ENCODE results near the gene HYAL3. TPM values are rescaled to one million over a fixed set of nuclear protein-coding genes. Genes with fewer than 3 reads are reported as not detected.
"Not testable (repeated sequence)": the region's sequence is repeated elsewhere in the genome, so short reads cannot be mapped to it uniquely, and the experiment has no call there.

The HYAL3 gene
- total and polyA plus RNA-seq, 2 of the 13 experiments (the other 11 are each of a cell fraction or from before 2014, with no cell fraction given): 5.5 to 10.4 TPM

DNA sequence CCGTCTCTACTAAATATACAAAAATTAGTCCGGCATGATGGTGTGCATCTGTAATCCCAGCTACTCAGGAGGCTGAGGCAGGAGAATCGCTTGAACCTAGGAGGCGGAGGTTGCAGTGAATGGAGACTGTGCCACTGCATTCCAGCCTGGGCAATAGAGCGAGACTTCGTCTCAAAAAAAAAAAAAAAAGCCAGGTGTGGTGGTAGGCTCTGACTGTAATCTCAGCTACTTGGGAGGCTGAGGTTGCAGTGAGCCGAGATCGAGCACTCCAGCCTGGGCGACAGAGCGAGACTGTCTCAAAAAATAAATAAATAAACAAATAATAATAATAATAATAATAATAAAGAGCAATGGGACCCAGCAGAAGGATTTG, 26.7 kb downstream of the HYAL3 start:
- BruUV-seq (replicated peaks); H4K20me1 ChIP-seq (ENCODE audit: insufficient read depth, low read length); DNase-seq (ENCODE audit: low spot score); ATAC-seq; H2AFZ ChIP-seq (ENCODE audit: low read length); H3K27me3 ChIP-seq (ENCODE audit: control insufficient read depth in 1 of 2, insufficient read depth in 2 of 2, low read length in 2 of 2); H3K9ac ChIP-seq (ENCODE audit: insufficient read depth, low read depth, low read length); H3K4me3 ChIP-seq (replicated peaks in 1 of 3; ENCODE audit: insufficient read depth in 1 of 3, low read depth in 2 of 3, low read length in 3 of 3); FAIRE-seq; H3K9me3 ChIP-seq (ENCODE audit: low read length): not testable (repeated sequence)
- 93% methylated on average over 10 of the region's 10 CpGs for WGBS (ENCODE audit: low lambda C conversion rate)
- Histone ChIP-seq H3K4me2 (ENCODE audit: low read depth, low read length) (peak overlapping the region; percentile 98; the same call in 1 of the 2 replicates), H3K4me1 (ENCODE audit: insufficient read depth, low read length) (peaks cover 59% of the 10 kb centered on the region), H3K27ac (ENCODE audit: extremely low read length, insufficient read depth, low read length) (peak overlapping the region; percentile 88), H3K79me2 (ENCODE audit: insufficient read depth, low read length) (peaks cover 33% of the 10 kb centered on the region), H3K36me3 (replicated peaks in 1 of 2; ENCODE audit: control insufficient read depth in 1 of 2, insufficient read depth in 2 of 2, low read length in 2 of 2) (peaks cover 11 to 27% of the 10 kb centered on the region in 2 experiments)
- TF ChIP-seq FOXO4 (CRISPR knock-in tag; conservative IDR thresholded peaks at IDR 0.05): 0 out of 2 replicates have a peak, but pooled peaks have one; percentile 68
- TF ChIP-seq, protein P1, sequence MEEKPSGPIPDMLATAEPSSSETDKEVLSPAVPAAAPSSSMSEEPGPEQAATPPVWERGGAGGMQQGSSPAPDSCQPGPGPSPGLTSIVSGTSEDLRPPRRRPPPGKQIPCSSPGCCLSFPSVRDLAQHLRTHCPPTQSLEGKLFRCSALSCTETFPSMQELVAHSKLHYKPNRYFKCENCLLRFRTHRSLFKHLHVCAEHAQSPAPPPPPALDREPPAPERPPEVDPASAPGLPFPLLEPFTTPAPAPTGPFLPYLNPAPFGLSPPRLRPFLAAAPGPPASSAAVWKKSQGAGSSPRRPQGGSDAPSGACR (CRISPR knock-in tag; IDR thresholded peaks at IDR 0.05): 0 out of 2 replicates have a peak, but pooled peaks have one; percentile 5
- 0 out of 2 replicates have a peak, but pooled peaks have one; percentile 1 for TF ChIP-seq ZNF713 (CRISPR knock-in tag; IDR thresholded peaks at IDR 0.05)
- TF ChIP-seq HMGXB4 (CRISPR knock-in tag; IDR thresholded peaks at IDR 0.05; ENCODE audit: borderline replicate concordance in 1 of 2, low read depth in 1 of 2): 0 out of 4 replicates have a peak, but pooled peaks of 1 of the 2 experiments have one; percentile 1
- ChIA-PET CTCF (ENCODE audit: low intra/inter-chr PET ratio, low total read pairs) (interaction anchor here (0.7 to 6.4 kb wide), 4 partner anchors 13 to 48 kb away, joined by 3 to 81 read pairs (median 34); no protein-coding TSS in a partner anchor), POLR2A (interaction anchor here (1.8 to 5.5 kb wide), 4 partner anchors 11 to 77 kb away, joined by 5 to 155 read pairs (median 27); partner anchors contain the start of gene IFRD2)
- in situ Hi-C loops (cut with HindIII; ENCODE audit: extremely low pct_ligation_motif_present, low pct_unique_long_range_greater_than_20kb) (loop anchor here (5.0 to 10.0 kb wide), 2 partner anchors 45 to 78 kb away; partner anchors contain the start of gene GNAT1), intact Hi-C loops (cut with micrococcal nuclease; ENCODE audit: unreplicated experiment) (loop anchor here (5.0 kb wide), 2 partner anchors 45 to 80 kb away; partner anchors contain the start of gene GNAT1)
